ENCODE results near the gene TBX6.

DNA sequence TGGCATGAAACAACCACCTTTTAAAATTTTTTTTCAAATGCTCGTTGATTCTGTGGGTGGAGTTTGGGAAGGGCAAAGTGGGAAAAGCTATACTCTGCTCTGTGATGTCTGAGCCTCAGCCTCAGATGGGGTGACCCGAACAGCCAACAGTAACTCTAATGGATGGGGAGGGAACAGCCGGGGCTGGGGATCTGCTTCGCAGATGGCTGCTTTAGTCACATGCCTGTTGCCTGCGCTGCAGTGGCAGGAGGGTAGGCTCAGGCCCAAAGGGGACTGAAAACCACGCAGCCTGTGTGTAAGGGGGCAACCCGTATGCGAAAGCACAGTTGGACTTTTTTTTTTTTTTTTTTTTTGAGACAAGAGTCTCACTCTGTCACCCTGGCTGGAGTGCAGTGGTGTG lies 46.2 kb upstream of the TBX6 start:
- TF ChIP-seq CTCF (IDR thresholded peaks at IDR 0.05) (no peak), POLR2A (IDR thresholded peaks at IDR 0.05) (no peak)

Measured in body of pancreas (tissue), 4 donors.